Left ventricle myocardium inferior (tissue), 1 donor: ENCODE results near the gene P2RX2. TPM values are rescaled to one million over a fixed set of nuclear protein-coding genes. Genes with fewer than 3 reads are reported as not detected.

Experiments used
- DNase-seq: peaks from one replicate; pipeline ENCODE4 v3.0.0-alpha.2; 2020
- H3K27ac ChIP-seq: fragments of 200-600 bp; replicated peaks from 2 replicates; pipeline ENCODE4 v1.8.0; 2021
- H3K27me3 ChIP-seq: fragments of 200-600 bp; 2 replicates; pipeline ENCODE4 v1.8.0; 2021; ENCODE audit warnings: low read depth
- H3K36me3 ChIP-seq: fragments of 200-600 bp; 2 replicates; pipeline ENCODE4 v1.8.0; 2021
- H3K4me1 ChIP-seq: fragments of 200-600 bp; 2 replicates; pipeline ENCODE4 v1.8.0; 2021
- H3K4me3 ChIP-seq: fragments of 200-600 bp; 2 replicates; pipeline ENCODE4 v1.8.0; 2021; ENCODE audit warnings: mild to moderate bottlenecking, moderate library complexity
- H3K9me3 ChIP-seq: fragments of 200-600 bp; replicated peaks from 2 replicates; pipeline ENCODE4 v1.8.0; 2021
- CTCF ChIP-seq: fragments of 200-600 bp; IDR thresholded peaks from 2 replicates; pipeline ENCODE4 v1.8.0; 2021; ENCODE audit warnings: antibody characterized with exemption, mild to moderate bottlenecking, borderline replicate concordance
- intact Hi-C: fragments of 100-400 bp; cut with micrococcal nuclease; formaldehyde crosslinking; loops from one replicate; pipeline ENCODE4 v1.11.0; 2022
- total RNA-seq: library from RNA; stranded (reverse); fragmentation: NEBNext Ultra II Directional; extraction: Animal tissue kit (Norgen Biotek cat#: 25700); gene quantifications from one replicate; pipeline ENCODE4 v1.2.1, GENCODE V29; 2021
- donor health status: DM: no; HTN: yes; CAD: no; lungs with severe emphysema.

P2RX2 gene
- total RNA-seq, 1 donor from 2014 or later: not detected

- no peak for DNase-seq
These were observed 34.8 kb upstream of the P2RX2 start for GRCh38 chr12:132583736-132584135.

GRCh38 chr12:132584429-132584828 is 34.1 kb upstream of the P2RX2 start:
- intact Hi-C loops: no loop called here
- H3K4me3 ChIP-seq: no peak overlapping the region
- peaks cover 21% of the 10 kb centered on the region for H3K36me3 ChIP-seq
- peaks cover 4% of the 10 kb centered on the region for H3K4me1 ChIP-seq
- TF ChIP-seq CTCF: no peak
- H3K27me3 ChIP-seq: no peaks in the 10 kb centered on the region
- H3K27ac ChIP-seq: no peak overlapping the region
- H3K9me3 ChIP-seq: peaks cover 4% of the 10 kb centered on the region
- no peak for DNase-seq

More at GRCh38 chr12:132583736-132584135, 34.8 kb upstream of the P2RX2 start:
- intact Hi-C loops: no loop called here
- H3K4me1 ChIP-seq: peaks cover 4% of the 10 kb centered on the region
- H3K27ac ChIP-seq: no peak overlapping the region
- H3K9me3 ChIP-seq: no peaks in the 10 kb centered on the region
- H3K4me3 ChIP-seq: no peak overlapping the region
- H3K36me3 ChIP-seq: peaks cover 26% of the 10 kb centered on the region
- TF ChIP-seq CTCF: no peak
- no peaks in the 10 kb centered on the region for H3K27me3 ChIP-seq

GRCh38 chr12:132585177-132585576 is 33.4 kb upstream of the P2RX2 start:
- no peak for DNase-seq
- no peaks in the 10 kb centered on the region for H3K27me3 ChIP-seq
- no peak overlapping the region for H3K27ac ChIP-seq
- H3K4me1 ChIP-seq: peaks cover 4% of the 10 kb centered on the region
- intact Hi-C loops: no loop called here
- H3K4me3 ChIP-seq: no peak overlapping the region
- TF ChIP-seq CTCF: no peak
- H3K36me3 ChIP-seq: peaks cover 13% of the 10 kb centered on the region
- H3K9me3 ChIP-seq: peaks cover 4% of the 10 kb centered on the region

- H3K36me3 ChIP-seq: no peaks in the 10 kb centered on the region
- H3K4me1 ChIP-seq: peaks cover 4% of the 10 kb centered on the region
- peaks cover 7% of the 10 kb centered on the region for H3K27me3 ChIP-seq
- intact Hi-C loops: no loop called here
- DNase-seq: no peak
- no peak overlapping the region for H3K27ac ChIP-seq
- H3K9me3 ChIP-seq: peaks cover 4% of the 10 kb centered on the region
- H3K4me3 ChIP-seq: no peak overlapping the region
- TF ChIP-seq CTCF: no peak
These were observed 31.6 kb upstream of the P2RX2 start for GRCh38 chr12:132586929-132587328.

GRCh38 chr12:132587781-132588180 is 30.8 kb upstream of the P2RX2 start:
- intact Hi-C loops: no loop called here
- TF ChIP-seq CTCF: no peak
- peaks cover 4% of the 10 kb centered on the region for H3K9me3 ChIP-seq

GRCh38 chr12:132588319-132588718 is 30.3 kb upstream of the P2RX2 start:
- DNase-seq: no peak
- no peak overlapping the region for H3K27ac ChIP-seq

More at GRCh38 chr12:132587781-132588180, 30.8 kb upstream of the P2RX2 start:
- no peaks in the 10 kb centered on the region for H3K36me3 ChIP-seq
- no peaks in the 10 kb centered on the region for H3K4me1 ChIP-seq
- H3K4me3 ChIP-seq: no peak overlapping the region
- no peak overlapping the region for H3K27ac ChIP-seq
- H3K27me3 ChIP-seq: peaks cover 15% of the 10 kb centered on the region
- no peak for DNase-seq

More at GRCh38 chr12:132588319-132588718, 30.3 kb upstream of the P2RX2 start:
- Histone ChIP-seq H3K4me1 (no peaks in the 10 kb centered on the region), H3K4me3 (no peak overlapping the region), H3K9me3 (peaks cover 4% of the 10 kb centered on the region), H3K27me3 (peaks cover 20% of the 10 kb centered on the region), H3K36me3 (no peaks in the 10 kb centered on the region)
- intact Hi-C loops: no loop called here
- TF ChIP-seq CTCF: no peak
